ENCODE data around the gene ARL3.
A peak's percentile ranks its signal among the peaks of the same experiment; 100 is the strongest.
"Not testable (repeated sequence)": the region's sequence is repeated elsewhere in the genome, so short reads cannot be mapped to it uniquely, and the experiment has no call there.

Gene ARL3, protein sequence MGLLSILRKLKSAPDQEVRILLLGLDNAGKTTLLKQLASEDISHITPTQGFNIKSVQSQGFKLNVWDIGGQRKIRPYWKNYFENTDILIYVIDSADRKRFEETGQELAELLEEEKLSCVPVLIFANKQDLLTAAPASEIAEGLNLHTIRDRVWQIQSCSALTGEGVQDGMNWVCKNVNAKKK

DNA sequence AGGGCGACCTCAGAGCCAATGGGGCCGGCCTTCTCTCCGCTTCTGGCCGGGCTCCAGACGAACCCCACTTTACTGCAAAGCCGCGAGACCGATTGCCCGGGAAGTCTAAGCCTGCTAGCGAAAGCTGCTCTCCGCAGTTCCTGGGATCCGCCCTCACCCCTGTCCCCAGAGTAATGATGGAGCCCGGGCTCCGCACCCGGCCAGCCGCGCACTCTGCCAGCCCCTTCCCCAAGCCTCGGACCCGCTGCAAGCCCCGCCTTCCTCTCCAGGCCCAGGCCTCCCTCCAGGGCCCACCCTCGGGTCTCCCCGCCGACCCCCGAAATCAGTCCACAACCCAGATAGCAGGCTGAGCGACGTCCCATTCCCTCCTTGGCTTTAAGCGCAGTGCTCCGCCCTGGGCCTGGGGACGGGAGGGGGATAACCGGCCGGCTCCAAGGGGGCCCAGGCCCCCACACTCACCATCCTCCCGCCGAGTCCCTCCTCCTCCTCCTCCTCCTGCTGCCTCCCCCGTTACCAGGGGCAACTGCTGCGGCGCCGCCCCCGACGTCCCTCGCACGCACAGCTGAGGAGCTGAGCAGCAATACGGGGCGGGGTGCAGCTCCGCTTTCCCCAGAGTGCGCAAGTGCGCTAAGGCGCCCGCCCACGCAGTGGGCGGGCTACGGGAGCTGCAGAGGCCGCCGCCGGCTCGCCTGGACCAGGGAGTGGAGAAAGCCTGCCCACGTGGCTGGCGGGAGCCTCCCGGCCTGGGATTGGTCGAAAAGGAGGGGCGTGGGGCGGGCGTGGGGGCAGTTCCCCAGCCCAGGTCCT, at the start of gene ARL3:
TSS of gene ARL3 (minus strand) at position 584 of the 807 bp plus-strand sequence. CDS start at position 462, 122 bp downstream.
- peak; percentile 98 for DNase-seq (ENCODE audit: low read depth in 2 of 2)

DNA sequence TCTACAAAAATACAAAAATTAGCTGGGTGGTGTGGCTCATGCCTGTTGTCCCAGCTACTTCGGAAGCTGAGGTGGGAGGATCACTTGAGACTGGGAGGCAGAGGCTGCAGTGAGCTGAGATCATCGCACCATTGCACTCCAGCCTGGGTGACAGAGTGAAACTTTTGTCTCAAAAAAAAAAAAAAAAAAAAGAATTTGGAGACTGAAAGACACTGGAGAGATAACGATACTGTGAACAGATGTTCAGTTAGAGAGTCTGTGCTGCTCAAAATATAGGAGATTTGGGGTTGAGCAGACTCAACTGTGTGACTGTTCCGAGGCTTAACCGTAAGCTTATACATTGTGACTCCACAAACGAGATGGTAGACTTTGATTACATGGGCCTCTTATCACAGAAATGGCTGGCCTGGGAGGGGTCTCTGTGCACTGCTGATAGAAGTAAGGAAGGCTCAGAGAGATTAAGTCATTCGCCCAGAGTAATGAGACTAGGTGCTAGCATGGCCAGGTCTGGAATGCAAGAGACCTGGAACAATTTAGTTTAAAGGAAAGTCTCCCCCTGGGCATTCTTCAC, 48.9 kb upstream of the ARL3 start:
- DNase-seq (ENCODE audit: low read depth in 2 of 2): no peak

DNA sequence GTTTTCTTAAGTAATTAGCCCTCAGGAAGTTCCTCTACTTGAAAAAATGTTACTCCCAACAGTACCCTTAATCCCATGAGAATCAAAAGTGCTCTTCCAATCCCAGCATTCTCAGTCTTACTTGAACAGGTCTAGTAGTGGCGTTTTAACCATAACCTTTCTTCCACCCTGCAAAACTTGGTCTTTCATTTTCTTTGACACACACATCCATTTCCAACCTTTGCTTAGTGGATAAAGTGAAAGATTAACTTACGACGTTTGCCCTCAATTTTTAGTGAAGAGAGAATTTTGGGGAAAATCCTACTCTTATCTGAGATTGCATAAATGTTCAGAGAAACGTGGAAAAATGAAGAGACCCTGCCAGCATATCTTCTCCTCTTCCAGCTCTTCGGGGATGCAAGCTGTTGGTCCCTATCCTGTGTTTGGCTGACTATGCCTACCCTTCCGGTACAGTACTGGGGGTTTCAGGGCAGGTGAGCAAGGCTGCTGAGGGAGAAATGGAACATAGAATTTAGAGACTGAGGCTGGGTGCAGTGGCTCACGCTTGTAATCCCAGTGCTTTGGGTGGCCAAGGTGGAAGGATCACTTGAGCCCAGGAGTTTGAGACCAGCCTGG, 48.3 kb upstream of the ARL3 start:
- no peak for DNase-seq (ENCODE audit: low read depth in 2 of 2)

DNA sequence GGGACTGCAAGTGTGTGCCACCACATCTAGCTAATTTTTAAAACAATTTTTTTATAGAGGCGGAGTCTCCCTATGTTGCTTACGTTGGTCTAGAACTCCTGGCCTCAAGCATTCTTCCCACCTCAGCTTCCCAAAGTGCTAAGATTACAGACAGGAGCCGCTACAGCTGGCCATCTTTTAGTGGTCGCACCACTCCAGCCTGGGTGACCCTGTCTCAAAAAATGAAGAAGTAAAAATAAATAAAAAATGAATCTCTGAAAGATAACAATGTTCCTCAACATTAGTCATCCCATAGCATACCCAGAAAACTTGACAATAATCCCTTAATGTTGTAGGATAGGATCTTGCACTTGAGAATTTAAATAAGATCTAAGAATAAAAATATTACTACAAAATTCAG, 47.8 kb upstream of the ARL3 start:
- no peak for DNase-seq (ENCODE audit: low read depth in 2 of 2)

DNA sequence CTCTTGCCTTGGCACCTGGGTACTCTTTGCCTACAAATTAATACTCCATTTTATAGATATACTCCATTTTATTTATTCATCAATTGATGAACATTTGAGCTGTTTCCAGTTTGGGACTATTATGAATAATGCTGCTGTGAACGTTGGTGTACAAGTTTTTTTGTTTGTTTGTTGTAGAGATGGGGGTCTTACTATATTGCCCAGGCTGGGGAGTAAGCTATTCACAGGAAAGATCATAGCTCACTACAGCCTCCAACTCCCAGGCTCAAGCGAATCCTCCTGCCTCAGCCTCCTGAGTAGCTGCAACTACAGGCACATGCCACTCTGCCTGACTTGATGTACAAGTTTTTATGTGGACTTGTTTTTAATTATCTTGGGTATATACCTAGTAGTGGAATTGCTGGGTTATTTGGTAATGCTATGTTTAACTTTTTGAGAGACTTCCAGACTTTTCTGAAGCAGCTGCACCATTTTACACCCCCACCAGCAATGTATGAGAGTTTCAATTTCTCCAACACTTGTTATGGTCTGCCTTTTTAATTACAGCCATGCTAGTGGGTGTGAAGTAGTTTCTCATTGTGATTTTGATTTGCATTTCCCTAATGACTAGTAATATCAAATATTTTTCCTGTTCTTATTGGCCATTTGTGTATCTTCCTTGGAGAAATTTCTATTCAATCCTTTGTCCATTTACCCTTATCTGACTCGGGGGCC, 45.5 kb upstream of the ARL3 start:
- DNase-seq (ENCODE audit: low read depth in 2 of 2): no peak

- DNase-seq (ENCODE audit: low read depth in 2 of 2): not testable (repeated sequence)
Observed at GRCh38 chr10:102758933-102759262, 44.7 kb upstream of the ARL3 start.

DNA sequence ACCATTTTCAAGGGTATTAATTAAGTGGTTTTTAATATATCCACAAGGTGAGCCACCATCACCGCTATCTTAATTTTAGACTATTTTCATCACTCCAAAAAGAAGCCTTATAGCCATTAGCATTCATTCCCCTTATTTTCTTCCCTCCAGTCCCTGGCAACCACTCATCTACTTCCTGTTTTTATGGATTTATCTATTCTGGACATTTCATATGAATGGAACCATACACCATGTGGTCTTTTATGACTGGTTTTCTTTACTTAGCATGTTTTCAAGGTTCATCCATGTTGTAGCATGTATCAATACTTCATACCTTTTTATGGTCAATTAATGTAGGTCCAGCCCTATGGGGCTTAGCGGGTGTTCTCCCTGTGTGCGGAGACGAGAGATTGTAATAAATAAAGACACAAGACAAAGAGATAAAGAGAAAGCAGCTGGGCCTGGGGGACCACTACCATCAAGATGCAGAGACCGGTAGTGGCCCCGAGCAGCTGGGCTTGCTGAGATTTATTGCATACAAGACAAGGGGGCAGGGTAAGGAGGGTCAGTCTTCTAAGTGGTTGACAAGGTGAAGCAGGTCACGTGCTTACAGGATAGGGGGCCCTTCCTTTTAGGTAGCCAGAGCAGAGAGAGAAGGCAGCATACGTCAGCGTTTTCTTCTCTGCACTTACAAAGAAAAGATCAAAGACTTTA, 44.2 kb upstream of the ARL3 start:
- DNase-seq (ENCODE audit: low read depth in 2 of 2): no peak

DNA sequence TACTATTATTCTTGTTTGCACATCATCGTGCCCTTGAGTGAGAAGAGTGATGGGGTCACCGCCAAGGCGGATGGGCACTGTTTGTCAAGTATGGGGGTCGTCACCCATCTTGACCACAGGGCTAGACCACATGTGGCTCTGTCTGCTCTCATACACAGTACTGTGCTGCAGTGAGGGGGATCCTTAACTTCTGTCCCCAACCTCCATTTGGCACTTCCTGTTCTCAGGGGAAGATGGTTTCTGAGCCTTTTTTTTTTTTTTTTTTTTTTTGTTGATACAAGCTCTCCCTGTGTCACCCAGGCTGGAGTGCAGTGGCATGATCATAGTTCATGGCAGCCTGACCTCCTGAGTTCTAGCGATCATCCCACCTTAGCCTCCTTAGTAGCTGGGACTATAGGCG, 43.1 kb upstream of the ARL3 start:
- DNase-seq (ENCODE audit: low read depth in 2 of 2): no peak

DNA sequence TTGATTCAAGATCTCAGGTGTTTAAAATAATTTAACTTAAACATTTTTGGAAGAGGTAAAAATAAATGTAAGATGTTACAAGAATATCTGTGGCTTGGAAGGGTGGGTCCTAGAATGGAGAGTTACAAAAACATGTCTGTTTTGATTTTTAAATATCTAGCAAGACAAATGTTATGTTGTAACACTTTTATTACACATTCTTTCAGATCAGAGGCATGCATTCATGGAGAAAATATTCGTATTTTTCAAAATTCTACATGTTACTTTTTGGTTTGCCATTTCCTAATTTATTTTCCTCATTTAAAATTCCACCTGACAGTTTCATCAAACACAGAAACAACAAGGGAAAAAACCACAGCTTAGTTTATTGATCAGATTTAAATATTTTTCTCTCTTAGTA, 39.5 kb upstream of the ARL3 start:
- no peak for DNase-seq (ENCODE audit: low read depth in 2 of 2)

GRCh38 chr10:102752934-102753664, 38.9 kb upstream of the ARL3 start:
- peak in 1 of 2 experiments; percentile 65 for DNase-seq (ENCODE audit: low read depth in 2 of 2)

DNA sequence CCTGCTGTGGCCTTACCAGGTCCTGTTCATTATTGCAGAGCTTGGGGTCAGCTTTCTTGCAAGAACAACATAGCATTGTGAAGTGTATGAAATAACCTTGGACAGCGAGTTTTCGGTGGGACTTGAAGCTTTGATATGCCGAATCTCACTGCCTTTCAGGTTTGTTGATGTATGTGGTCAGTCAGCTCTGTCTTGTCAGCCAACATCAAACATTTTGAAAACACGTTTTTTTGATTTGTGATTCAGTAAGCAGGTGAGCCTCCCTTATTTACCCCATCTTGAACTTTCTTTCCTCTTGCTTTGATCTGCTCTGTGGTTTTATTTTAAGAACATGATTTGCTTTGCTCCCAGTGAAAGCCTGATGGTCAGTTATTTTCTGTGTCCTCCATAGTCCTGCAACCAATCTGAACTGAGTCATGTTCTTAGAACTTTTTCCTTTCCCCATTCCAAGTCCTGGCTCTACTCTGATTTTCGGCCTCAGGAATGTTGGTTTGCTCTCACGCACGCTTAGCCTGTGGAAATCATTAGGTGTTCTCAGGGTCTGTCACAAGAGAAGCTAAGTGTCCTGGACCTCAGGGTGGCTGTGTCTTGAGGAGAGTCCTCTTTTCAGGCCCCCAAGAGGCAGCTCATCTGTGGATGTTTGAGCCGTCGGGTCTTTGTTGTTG, 38.2 kb upstream of the ARL3 start:
- no peak for DNase-seq (ENCODE audit: low read depth in 2 of 2)

DNA sequence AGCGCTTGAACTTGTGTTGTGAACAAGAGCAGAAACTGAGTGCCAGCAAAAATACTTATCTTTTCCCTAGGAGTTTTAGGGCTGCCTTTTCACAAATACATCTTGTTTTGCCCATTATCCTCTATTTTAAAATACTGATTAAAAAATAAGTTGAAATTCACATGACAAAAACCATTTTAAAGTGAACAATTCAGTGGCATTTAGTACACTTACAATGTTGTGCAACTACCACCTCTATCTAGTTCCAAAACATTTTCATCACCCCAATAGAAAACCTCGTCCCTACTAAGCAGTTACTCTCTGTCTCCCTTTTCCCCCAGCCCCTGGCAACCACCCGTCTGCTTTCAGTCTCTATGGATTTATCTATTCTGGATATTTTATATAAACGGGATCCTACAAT, 31.0 kb upstream of the ARL3 start:
- no peak for DNase-seq (ENCODE audit: low read depth in 2 of 2)

DNA sequence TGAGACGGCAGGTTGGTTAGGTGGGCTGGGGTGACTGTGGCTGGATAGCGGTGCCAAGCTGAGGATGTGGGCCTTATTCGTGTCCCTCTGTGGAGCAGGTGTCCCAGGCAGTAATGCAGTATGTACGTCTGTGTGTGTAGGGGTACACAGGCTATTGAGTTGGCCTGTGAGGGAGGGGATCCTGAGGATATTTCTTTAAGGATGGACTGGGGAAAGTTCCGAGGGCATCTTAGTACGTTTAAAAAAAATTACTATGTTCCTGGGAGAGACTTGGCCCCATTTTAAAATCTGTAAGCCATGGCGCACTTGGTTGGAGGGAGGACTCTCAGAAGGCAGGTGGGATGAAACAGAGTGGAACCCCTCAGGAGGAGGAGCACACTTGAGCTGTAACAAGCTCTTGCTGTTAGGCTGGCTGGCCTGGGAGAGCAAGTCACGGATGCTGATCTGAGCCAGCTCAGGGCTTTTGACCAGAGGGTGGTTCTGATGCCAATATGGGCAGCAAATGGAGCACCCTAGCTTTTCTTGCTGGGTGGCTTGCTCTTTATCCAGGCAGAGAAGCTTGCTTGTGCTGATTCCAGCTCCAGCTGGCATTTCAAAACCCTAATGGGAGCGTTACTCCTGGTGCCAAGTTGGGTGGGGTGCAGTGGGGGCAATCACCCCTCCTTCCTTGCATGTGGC, 30.3 kb upstream of the ARL3 start:
- no peak for DNase-seq (ENCODE audit: low read depth in 2 of 2)

GRCh38 chr10:102743588-102744373, 29.6 kb upstream of the ARL3 start, which contains the start of gene WBP1L:
TSS of gene WBP1L (plus strand) at chr10:102743948. CDS start at chr10:102744054, 106 bp downstream.
- DNase-seq (ENCODE audit: low read depth in 2 of 2): peak; percentile 99 to 100

DNA sequence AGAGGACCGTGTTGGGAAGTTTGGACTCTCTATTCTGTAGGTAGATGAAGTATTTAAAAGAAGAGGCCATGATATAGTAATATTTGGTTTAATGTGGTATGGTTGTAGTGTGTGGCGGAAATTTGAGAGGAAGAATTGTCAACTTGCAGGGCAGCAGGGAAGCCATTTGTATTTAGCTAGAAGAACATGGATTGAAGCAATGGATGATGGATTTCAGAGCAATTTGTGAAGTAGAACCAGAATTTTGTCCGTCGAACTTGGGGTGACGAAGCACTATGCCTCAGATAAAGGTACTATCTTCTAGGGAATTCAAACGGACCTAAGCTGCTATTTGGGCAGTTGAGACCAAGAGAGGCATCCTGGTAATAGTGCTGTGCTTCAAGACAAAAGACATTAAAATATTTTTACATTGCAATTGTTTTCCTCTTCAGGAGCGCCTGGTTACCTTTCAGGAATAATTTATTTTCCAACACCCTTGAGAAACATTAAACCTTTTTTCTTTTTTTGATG, 28.9 kb upstream of the ARL3 start:
- DNase-seq (ENCODE audit: low read depth in 2 of 2): no peak

GRCh38 chr10:102742313-102742712, 28.1 kb upstream of the ARL3 start:
- DNase-seq (ENCODE audit: low read depth in 2 of 2): not testable (repeated sequence)

- DNase-seq (ENCODE audit: low read depth in 2 of 2): no peak
Observed at GRCh38 chr10:102741726-102742237, 27.6 kb upstream of the ARL3 start.

GRCh38 chr10:102740229-102740628, 26.0 kb upstream of the ARL3 start:
- DNase-seq (ENCODE audit: low read depth in 2 of 2): no peak
